ENCODE data around the gene EPB41L5.
"Not testable (repeated sequence)": the region's sequence is repeated elsewhere in the genome, so short reads cannot be mapped to it uniquely, and the experiment has no call there.

The EPB41L5 gene

GRCh38 chr2:120128216-120128615, 115.3 kb downstream of the EPB41L5 start:
- Histone ChIP-seq H3K9me3 (replicated peaks; ENCODE audit: low read length) (no peaks in the 10 kb centered on the region), H3K9ac (ENCODE audit: low read depth, low read length) (no peak overlapping the region), H3K4me1 (ENCODE audit: control insufficient read depth, insufficient read depth, low read length) (peaks cover 17% of the 10 kb centered on the region), H3K4me2 (ENCODE audit: low read length) (no peak overlapping the region), H3K4me3 (ENCODE audit: low read length) (no peak overlapping the region), H3K36me3 (ENCODE audit: insufficient read depth, low read length) (no peaks in the 10 kb centered on the region), H3K27me3 (ENCODE audit: control insufficient read depth, insufficient read depth, low read length) (no peaks in the 10 kb centered on the region)

GRCh38 chr2:120132190-120132589, 119.3 kb downstream of the EPB41L5 start:
- Histone ChIP-seq H3K4me2 (ENCODE audit: low read length) (peak overlapping the region; percentile 38), H3K4me1 (ENCODE audit: control insufficient read depth, insufficient read depth, low read length) (peaks cover 32% of the 10 kb centered on the region), H3K36me3 (ENCODE audit: insufficient read depth, low read length) (no peaks in the 10 kb centered on the region), H3K27me3 (ENCODE audit: control insufficient read depth, insufficient read depth, low read length) (no peaks in the 10 kb centered on the region), H3K9me3 (replicated peaks; ENCODE audit: low read length) (no peaks in the 10 kb centered on the region), H3K9ac (ENCODE audit: low read depth, low read length) (no peak overlapping the region), H3K4me3 (ENCODE audit: low read length) (no peak overlapping the region)

GRCh38 chr2:120132691-120133090, 119.8 kb downstream of the EPB41L5 start:
- Histone ChIP-seq H3K27me3 (ENCODE audit: control insufficient read depth, insufficient read depth, low read length) (no peaks in the 10 kb centered on the region), H3K4me2 (ENCODE audit: low read length) (peak overlapping the region; percentile 38), H3K9me3 (replicated peaks; ENCODE audit: low read length) (no peaks in the 10 kb centered on the region)

GRCh38 chr2:120133572-120134244, 120.8 kb downstream of the EPB41L5 start:
- H3K4me3 ChIP-seq (ENCODE audit: low read length) = peak overlapping the region; percentile 1
- H3K9ac ChIP-seq (ENCODE audit: low read depth, low read length) = no peak overlapping the region
- no peaks in the 10 kb centered on the region for H3K36me3 ChIP-seq (ENCODE audit: insufficient read depth, low read length)
- H3K4me1 ChIP-seq (ENCODE audit: control insufficient read depth, insufficient read depth, low read length) = peaks cover 32% of the 10 kb centered on the region
- no peaks in the 10 kb centered on the region for H3K27me3 ChIP-seq (ENCODE audit: control insufficient read depth, insufficient read depth, low read length)
- H3K4me2 ChIP-seq (ENCODE audit: low read length) = peak overlapping the region; percentile 38
- H3K9me3 ChIP-seq (replicated peaks; ENCODE audit: low read length) = no peaks in the 10 kb centered on the region

More at GRCh38 chr2:120132691-120133090, 119.8 kb downstream of the EPB41L5 start:
- Histone ChIP-seq H3K4me1 (ENCODE audit: control insufficient read depth, insufficient read depth, low read length) (peaks cover 32% of the 10 kb centered on the region), H3K4me3 (ENCODE audit: low read length) (no peak overlapping the region), H3K36me3 (ENCODE audit: insufficient read depth, low read length) (no peaks in the 10 kb centered on the region), H3K9ac (ENCODE audit: low read depth, low read length) (no peak overlapping the region)

GRCh38 chr2:120134263-120134662, 121.4 kb downstream of the EPB41L5 start:
- Histone ChIP-seq H3K4me3 (ENCODE audit: low read length) (peak overlapping the region; percentile 1), H3K9ac (ENCODE audit: low read depth, low read length) (peak overlapping the region; percentile 6), H3K9me3 (replicated peaks; ENCODE audit: low read length) (no peaks in the 10 kb centered on the region), H3K36me3 (ENCODE audit: insufficient read depth, low read length) (no peaks in the 10 kb centered on the region), H3K27me3 (ENCODE audit: control insufficient read depth, insufficient read depth, low read length) (no peaks in the 10 kb centered on the region), H3K4me2 (ENCODE audit: low read length) (peak overlapping the region; percentile 54), H3K4me1 (ENCODE audit: control insufficient read depth, insufficient read depth, low read length) (peaks cover 32% of the 10 kb centered on the region)

GRCh38 chr2:120135013-120135412, 122.1 kb downstream of the EPB41L5 start:
- not testable (repeated sequence) for H3K36me3 ChIP-seq (ENCODE audit: insufficient read depth, low read length); H3K4me2 ChIP-seq (ENCODE audit: low read length); H3K9ac ChIP-seq (ENCODE audit: low read depth, low read length); H3K9me3 ChIP-seq (replicated peaks; ENCODE audit: low read length); H3K4me3 ChIP-seq (ENCODE audit: low read length); H3K27me3 ChIP-seq (ENCODE audit: control insufficient read depth, insufficient read depth, low read length)
- peaks cover 32% of the 10 kb centered on the region for H3K4me1 ChIP-seq (ENCODE audit: control insufficient read depth, insufficient read depth, low read length)

- no peak overlapping the region for H3K4me3 ChIP-seq (ENCODE audit: low read length)
- no peak overlapping the region for H3K4me2 ChIP-seq (ENCODE audit: low read length)
- no peaks in the 10 kb centered on the region for H3K9me3 ChIP-seq (replicated peaks; ENCODE audit: low read length)
- no peaks in the 10 kb centered on the region for H3K36me3 ChIP-seq (ENCODE audit: insufficient read depth, low read length)
- no peaks in the 10 kb centered on the region for H3K4me1 ChIP-seq (ENCODE audit: control insufficient read depth, insufficient read depth, low read length)
- H3K27me3 ChIP-seq (ENCODE audit: control insufficient read depth, insufficient read depth, low read length) = no peaks in the 10 kb centered on the region
- H3K9ac ChIP-seq (ENCODE audit: low read depth, low read length) = no peak overlapping the region
Measured at GRCh38 chr2:120140866-120141265, 128.0 kb downstream of the EPB41L5 start.

GRCh38 chr2:120141300-120142069, 128.6 kb downstream of the EPB41L5 start:
- Histone ChIP-seq H3K9ac (ENCODE audit: low read depth, low read length) (no peak overlapping the region), H3K4me1 (ENCODE audit: control insufficient read depth, insufficient read depth, low read length) (no peaks in the 10 kb centered on the region), H3K9me3 (replicated peaks; ENCODE audit: low read length) (no peaks in the 10 kb centered on the region), H3K27me3 (ENCODE audit: control insufficient read depth, insufficient read depth, low read length) (no peaks in the 10 kb centered on the region), H3K4me3 (ENCODE audit: low read length) (no peak overlapping the region), H3K4me2 (ENCODE audit: low read length) (no peak overlapping the region), H3K36me3 (ENCODE audit: insufficient read depth, low read length) (no peaks in the 10 kb centered on the region)

GRCh38 chr2:120142528-120143219, 129.8 kb downstream of the EPB41L5 start:
- no peak overlapping the region for H3K4me2 ChIP-seq (ENCODE audit: low read length)
- H3K4me1 ChIP-seq (ENCODE audit: control insufficient read depth, insufficient read depth, low read length) = no peaks in the 10 kb centered on the region
- H3K27me3 ChIP-seq (ENCODE audit: control insufficient read depth, insufficient read depth, low read length) = no peaks in the 10 kb centered on the region
- no peak overlapping the region for H3K9ac ChIP-seq (ENCODE audit: low read depth, low read length)
- H3K36me3 ChIP-seq (ENCODE audit: insufficient read depth, low read length) = no peaks in the 10 kb centered on the region
- H3K4me3 ChIP-seq (ENCODE audit: low read length) = no peak overlapping the region
- no peaks in the 10 kb centered on the region for H3K9me3 ChIP-seq (replicated peaks; ENCODE audit: low read length)

- H3K4me1 ChIP-seq (ENCODE audit: control insufficient read depth, insufficient read depth, low read length) = no peaks in the 10 kb centered on the region
- H3K9ac ChIP-seq (ENCODE audit: low read depth, low read length) = no peak overlapping the region
- no peaks in the 10 kb centered on the region for H3K36me3 ChIP-seq (ENCODE audit: insufficient read depth, low read length)
- H3K4me3 ChIP-seq (ENCODE audit: low read length) = no peak overlapping the region
- H3K4me2 ChIP-seq (ENCODE audit: low read length) = no peak overlapping the region
- no peaks in the 10 kb centered on the region for H3K27me3 ChIP-seq (ENCODE audit: control insufficient read depth, insufficient read depth, low read length)
- H3K9me3 ChIP-seq (replicated peaks; ENCODE audit: low read length) = no peaks in the 10 kb centered on the region
Measured at GRCh38 chr2:120148229-120148628, 135.4 kb downstream of the EPB41L5 start.

GRCh38 chr2:120148669-120149068, 135.8 kb downstream of the EPB41L5 start:
- Histone ChIP-seq H3K4me3 (ENCODE audit: low read length) (no peak overlapping the region), H3K36me3 (ENCODE audit: insufficient read depth, low read length) (no peaks in the 10 kb centered on the region), H3K4me1 (ENCODE audit: control insufficient read depth, insufficient read depth, low read length) (no peaks in the 10 kb centered on the region), H3K9ac (ENCODE audit: low read depth, low read length) (no peak overlapping the region), H3K27me3 (ENCODE audit: control insufficient read depth, insufficient read depth, low read length) (no peaks in the 10 kb centered on the region), H3K9me3 (replicated peaks; ENCODE audit: low read length) (no peaks in the 10 kb centered on the region), H3K4me2 (ENCODE audit: low read length) (no peak overlapping the region)
